Choroid plexus epithelial cell (primary cell): ENCODE data around the gene SLC26A2.
A peak's percentile ranks its signal among the peaks of the same experiment; 100 is the strongest.

Experiments
- DNase-seq: peaks from one replicate; pipeline ENCODE4 v3.0.0-alpha.2; 2010; ENCODE audit warnings: low read depth
- H3K4me3 ChIP-seq: 2 replicates; pipeline ENCODE4 v1.5.1; 2011; ENCODE audit warnings: low read depth, mild to moderate bottlenecking, control low read depth, low read length, moderate library complexity
- CTCF ChIP-seq: conservative IDR thresholded peaks from 2 replicates; pipeline ENCODE4 v1.5.1; 2011; ENCODE audit warnings: low read depth, mild to moderate bottlenecking, control low read depth, inconsistent platforms, low read length, moderate library complexity

Gene SLC26A2

GRCh38 chr5:149937610-149938009, 22.9 kb upstream of the SLC26A2 start:
- DNase-seq: peak; percentile 13
- TF ChIP-seq CTCF: no peak
- H3K4me3 ChIP-seq: no peak overlapping the region

- TF ChIP-seq CTCF: no peak
- H3K4me3 ChIP-seq: no peak overlapping the region
- DNase-seq: peak; percentile 78
Observed at GRCh38 chr5:149938279-149938678, 22.3 kb upstream of the SLC26A2 start.

- peak; percentile 71 for DNase-seq
- no peak overlapping the region for H3K4me3 ChIP-seq
- TF ChIP-seq CTCF: no peak
Observed at GRCh38 chr5:149938791-149939358, 21.7 kb upstream of the SLC26A2 start.

GRCh38 chr5:149939546-149939945, 21.0 kb upstream of the SLC26A2 start:
- DNase-seq: no peak

GRCh38 chr5:149940077-149940574, 20.4 kb upstream of the SLC26A2 start:
- TF ChIP-seq CTCF: no peak
- DNase-seq: peak; percentile 43
- no peak overlapping the region for H3K4me3 ChIP-seq

More at GRCh38 chr5:149939546-149939945, 21.0 kb upstream of the SLC26A2 start:
- no peak for TF ChIP-seq CTCF
- H3K4me3 ChIP-seq: no peak overlapping the region

- no peak for DNase-seq
- no peak for TF ChIP-seq CTCF
- no peak overlapping the region for H3K4me3 ChIP-seq
Observed at GRCh38 chr5:149940941-149941644, 19.5 kb upstream of the SLC26A2 start.

GRCh38 chr5:149941795-149942194, 18.8 kb upstream of the SLC26A2 start:
- H3K4me3 ChIP-seq: no peak overlapping the region
- no peak for TF ChIP-seq CTCF
- DNase-seq: no peak
